ENCODE measurements around the gene BMPER.

The BMPER gene

DNA sequence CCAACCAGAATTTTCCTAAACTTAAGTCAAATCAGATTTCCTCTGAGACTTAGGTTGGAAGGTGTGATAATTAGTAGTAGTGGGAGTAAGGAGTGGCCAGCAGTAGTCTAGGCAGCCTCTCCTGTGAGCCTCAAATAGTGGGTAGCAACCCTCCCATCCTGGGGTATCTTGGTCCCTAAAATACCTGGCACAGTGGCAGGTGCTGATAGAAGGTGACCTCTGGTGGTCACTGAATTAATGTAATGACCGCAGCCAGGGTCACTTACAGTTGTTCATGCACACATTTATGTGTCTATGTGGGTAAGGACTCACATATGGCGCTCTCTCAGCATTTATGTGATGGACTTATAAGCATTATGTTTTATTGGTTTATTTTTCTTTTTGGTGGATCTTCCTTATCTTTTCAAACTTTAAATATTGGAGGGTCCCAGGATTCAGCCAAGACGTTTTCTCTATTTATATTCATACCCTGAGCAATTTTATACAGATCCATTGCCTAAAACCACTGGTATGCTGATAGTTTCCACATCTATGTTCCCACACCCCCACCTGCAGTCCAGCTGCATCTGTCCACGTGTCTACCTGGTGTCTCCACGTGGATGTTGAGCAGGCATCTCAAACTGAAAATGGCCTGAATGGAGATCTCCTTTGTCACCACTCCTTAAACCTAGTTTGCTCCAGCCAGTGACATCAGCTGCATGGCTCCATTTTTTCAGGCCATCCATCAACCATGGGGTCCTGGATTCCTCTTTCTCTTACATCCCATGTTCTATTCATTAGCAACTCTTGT is 18.3 kb downstream of the BMPER start:
- DNase-seq: no peak

- no peak for DNase-seq
Measured at GRCh38 chr7:33926535-33926934, 21.2 kb downstream of the BMPER start.

GRCh38 chr7:33928986-33929385 is 23.6 kb downstream of the BMPER start:
- DNase-seq: no peak

DNA sequence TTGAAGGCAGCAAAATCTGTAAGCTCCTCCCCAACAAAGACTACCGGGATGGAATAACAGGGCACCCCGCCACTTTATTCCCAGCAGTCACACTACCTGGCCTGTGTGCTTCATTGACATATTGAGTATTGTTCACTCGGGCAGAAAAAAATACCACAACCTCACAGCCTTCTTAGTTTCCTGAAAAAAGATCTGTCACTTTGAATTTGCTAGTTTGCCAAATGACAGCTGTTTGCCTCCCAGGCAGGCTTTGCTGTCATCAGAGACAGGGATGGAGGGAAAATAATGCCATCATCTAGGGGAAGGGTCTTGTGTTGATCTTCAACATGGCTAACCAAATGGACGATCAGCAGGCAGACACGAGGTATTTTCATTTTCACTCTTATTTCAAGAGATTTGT is 26.9 kb downstream of the BMPER start:
- DNase-seq: no peak

DNA sequence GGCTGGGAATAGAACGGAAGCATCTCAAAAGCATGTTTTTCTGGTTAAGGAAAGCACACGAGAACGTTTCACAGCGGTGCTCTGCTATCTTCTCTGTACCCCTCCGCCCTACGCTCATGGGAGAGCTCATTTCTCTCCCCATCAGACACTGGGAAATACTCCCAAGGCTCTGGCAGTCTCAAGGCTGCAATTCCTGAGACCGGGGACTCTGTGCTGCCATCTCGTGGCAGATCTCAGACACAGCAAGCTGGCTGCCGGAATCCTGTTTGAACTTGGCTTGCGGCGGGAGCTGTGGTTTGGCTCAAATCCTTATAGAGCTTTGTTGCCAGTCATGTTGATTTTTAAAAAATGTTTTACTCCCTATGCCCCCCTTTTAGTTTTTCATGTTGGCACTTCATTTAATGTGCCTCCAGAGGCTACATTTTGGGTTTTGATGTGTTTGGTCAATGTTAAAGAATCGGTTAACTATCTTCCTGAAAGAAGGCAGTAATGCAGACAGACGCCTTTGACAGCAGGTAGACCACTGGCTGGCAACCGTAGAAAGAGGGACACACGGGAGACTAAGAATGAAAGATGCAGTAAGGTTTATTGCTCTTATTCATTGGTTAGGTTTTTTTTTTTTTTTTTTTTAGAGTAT is 27.6 kb downstream of the BMPER start:
- DNase-seq: peak; percentile 63

DNA sequence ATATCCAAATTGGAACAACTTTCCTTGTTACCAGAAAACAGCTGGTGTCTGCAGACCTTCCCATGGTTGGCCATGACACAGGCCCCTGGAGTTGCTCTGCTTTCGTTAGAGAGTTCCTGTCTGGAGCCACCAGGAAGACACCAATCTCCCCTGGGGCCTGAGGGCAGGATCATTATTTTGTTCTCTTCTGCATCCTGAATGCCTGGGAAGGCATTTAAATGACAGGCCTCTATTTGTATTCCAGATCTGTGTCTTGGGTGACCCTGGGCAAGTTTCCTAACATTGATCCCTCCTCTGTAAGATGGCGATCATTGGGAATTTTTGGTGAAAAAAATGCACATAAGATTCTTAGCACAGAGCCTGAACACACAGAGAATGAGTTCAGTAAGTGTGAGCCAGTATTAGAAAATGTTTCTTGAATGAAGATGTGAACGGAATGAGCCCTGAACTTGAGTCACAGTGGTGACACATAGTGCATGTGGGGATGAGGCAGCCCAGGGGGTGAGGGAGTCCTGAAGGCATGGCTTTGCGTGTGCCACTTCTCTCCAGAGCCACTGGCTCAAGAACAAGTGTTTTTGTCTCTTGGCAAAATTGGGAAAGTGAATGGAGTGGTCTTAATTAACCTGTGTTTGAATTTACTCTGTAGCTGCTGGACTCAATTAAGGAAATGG is 28.4 kb downstream of the BMPER start:
- DNase-seq: no peak

DNA sequence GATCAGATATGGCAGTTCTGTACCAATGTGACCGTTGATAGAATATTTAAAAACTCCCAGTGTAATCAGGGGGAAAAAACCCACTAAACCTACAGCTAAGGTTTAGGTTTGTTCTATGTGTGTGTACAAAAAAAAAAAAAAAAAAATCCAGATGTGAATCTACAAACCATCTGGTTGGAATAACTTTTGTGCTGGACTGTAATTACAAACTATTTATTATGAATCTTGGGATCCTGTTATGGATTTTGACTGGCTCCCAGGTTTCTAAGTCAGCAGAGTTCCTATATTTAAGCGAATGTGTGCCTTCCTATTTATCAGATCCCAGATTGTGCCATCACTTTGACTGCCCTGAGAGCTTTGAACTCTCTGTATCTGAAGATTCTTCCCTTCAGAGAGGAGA is 29.1 kb downstream of the BMPER start:
- no peak for DNase-seq

DNA sequence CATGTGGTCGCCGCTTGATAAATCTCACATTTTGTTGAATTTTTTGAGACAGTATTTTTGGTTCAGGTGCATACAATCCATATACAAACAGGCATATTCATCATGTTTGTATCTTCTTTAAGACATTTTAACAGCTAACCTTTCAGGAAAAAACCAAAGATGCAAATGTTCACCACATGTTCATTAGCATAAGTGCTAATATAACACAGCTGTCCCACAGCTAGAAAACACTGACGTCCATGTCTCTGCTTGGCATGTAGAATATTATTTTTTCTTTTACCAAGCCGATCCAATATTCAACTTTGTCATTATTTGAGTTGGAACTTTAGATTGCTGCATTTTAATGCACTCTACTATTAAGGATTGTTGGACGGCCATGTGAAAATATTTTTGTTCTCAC is 31.2 kb downstream of the BMPER start:
- no peak for DNase-seq

- DNase-seq: no peak
Measured at GRCh38 chr7:33937871-33938270, 32.5 kb downstream of the BMPER start.

- no peak for DNase-seq
Measured at GRCh38 chr7:33939121-33939520, 33.8 kb downstream of the BMPER start.

DNA sequence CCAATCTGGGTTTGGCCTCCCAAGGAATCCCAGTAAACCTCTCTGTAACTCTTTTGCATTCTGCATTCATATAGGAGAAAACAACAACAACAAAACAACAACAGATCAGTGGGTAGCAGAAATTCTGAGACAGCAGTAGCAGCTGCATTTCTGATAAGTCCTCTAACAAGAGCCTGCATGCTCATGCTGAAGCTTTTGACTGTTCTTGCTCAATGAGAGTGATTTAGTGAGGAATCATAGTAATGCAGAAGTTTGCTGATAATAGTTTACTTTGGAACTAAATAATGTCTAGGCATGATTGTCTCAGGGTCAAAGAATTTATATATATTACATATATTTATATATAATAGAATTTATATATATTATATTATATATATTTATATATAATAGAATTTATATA is 35.2 kb downstream of the BMPER start:
- DNase-seq: no peak

GRCh38 chr7:33941418-33941817 is 36.1 kb downstream of the BMPER start:
- DNase-seq: no peak

- no peak for DNase-seq
Measured at GRCh38 chr7:33946094-33946699, 40.9 kb downstream of the BMPER start.

DNA sequence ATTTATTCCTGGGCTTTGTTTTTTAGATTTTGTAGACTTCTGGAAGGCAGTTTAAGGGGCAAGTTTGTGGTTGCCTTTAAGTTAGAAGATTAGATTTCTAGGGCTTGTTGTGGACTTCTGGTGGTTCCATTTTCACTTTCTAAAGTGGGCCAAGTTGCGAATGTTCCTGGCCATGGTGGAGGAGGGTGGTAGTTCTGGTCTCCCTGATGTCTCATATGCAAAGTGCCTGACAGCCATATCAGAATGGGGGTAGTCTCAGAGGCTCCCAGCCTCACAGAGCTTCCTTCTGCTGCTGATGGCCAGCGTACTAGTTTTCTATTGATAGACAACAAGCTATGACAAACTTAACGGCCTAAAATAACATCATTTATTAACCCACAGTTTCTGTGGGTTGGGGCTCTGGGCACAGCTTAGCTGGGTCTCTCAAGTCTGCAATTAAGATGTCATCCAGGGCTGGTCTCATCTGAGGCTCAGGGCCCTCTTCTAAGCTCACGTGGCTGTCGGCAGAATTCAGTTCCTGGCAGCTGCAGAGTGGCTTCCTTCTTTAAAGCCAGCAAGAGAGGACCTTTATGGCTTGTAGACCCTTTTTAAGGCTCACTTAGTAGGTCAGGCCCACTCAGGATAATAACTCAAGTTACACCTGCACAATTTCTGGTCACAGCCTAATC is 44.8 kb downstream of the BMPER start:
- no peak for DNase-seq

DNA sequence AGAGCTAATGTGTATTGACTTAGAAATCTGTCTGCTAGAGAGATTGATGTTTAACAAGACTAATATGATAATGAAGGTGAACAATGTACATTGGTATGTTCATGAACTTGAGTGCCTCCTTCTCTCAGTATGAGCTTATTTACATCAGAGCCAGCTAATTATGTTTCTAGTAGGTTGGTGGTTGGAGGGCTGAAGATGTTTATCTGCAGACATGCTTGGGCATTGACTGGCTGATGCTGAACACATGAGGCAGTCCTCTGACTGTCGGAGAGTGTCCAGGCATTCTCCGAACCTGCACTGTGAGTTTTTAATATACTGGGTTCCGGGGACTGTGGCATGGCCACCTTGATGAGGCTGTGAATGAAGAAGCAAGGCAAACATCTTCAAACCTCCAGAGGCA is 47.5 kb downstream of the BMPER start:
- DNase-seq: no peak

DNA sequence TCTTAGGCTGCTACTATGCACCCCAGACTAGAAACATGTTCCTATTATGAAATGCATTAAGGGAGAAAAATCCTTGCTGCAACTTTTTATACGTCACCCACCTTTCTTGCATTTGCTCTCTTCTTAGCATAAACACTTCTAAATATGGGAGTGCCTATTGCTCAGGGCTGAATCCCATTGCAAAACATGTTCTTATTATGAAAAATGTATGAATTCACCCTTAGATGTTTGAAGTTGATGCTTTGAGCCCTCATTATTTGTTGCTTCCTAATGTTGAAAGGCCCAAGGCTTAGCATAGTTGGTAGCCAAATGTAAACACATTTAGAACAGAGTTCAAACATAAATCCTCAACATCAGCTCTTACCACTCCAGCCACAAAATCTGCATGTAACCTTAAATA is 52.8 kb downstream of the BMPER start:
- DNase-seq: no peak

DNA sequence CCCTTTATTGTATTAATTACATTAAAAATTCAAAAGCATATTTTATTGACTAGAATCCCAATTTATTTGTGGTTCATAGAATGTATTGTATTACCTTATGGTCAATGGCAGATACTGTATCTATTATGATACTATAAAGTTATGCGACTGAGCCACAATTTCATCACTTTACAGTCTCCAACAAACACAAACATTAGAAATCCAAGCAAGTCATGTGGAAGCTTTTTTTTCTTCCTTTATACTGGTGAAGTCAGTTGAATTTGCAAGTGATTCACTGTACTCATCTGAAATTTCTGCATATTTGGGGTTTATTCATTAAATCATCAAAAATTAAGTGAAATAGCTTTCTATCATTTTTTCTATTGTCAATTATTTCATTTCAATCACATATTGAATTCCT is 54.3 kb downstream of the BMPER start:
- DNase-seq: no peak

- no peak for DNase-seq
Measured at GRCh38 chr7:33961948-33962347, 56.6 kb downstream of the BMPER start.

DNA sequence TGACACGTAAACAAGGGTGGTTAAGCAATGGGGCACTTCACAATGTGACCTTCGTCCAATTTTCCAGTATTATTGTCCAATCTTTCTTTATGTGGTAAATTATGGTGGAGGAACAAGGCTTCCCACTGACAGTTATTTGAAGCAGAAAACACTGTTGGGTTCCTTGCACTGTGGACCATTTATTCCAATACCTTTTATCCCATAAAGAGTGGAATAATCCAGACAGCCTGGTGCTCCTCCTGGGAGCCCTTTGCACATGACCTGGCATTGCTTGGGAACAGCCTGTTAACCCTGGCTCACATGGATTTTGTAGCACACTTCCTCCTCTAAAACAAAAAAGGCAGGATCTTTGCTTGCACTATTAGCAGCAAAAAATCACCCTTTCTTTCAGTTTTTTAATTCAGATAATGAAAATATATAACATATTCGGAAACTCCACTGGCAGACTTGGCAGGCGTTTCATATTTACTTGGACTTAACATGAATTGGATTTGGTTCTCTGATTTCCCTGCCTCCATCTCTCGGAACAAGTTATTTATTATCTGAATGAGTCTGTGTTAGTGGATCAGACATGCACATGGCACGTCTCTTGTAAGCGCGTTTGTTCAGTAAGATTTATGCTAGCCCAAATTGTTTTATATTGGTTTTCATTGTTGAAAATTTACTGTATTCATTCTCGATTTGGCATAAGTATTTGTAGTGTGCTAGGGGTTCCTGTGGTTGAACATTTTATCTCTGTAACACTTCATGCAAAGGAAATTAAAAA is 59.3 kb downstream of the BMPER start:
- DNase-seq: no peak

DNA sequence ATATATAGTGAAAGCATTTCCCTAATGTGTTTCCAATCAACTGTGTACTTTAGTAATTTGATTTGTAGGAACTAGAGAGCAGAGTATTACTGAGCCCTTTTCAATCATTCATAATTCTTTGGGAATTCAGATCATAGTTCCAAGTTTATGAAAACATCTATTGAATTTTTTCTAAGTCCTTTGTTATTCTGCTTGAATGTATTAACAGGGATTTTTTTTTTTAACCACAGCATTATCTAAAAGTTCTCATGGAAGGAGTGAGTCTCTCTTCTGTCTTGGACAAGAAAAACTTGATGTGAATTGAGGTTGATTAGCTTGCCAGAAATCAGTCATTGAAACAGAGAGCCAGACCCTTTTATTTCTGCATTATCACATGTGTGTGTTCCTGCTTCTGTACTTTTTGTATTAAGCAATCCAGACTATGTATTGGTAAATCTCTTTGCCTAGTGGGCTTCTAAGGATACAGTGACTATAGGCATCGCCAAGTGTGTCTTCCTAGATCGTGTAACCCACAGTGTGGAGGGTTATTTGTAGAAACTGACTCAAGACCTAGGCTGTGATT is 59.9 kb downstream of the BMPER start:
- DNase-seq: no peak

DNA sequence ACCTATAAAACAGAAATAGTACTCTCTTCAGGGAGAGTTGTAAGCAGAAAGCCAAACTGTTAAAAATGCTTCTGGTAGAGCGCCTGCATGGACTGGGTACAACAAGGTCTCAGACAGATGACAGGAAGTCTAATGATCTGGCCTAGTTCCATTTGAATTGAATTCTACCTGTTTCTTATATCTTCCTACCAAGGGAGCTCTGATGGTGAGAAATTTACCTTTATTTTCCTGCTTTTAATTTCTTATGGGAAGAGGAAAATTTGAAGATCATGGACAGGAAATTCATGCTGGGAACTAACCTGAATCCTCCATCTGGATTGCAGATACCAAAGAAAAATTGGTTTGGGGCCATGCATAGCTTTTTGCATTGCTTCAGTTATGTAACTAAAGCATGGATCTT is 63.3 kb downstream of the BMPER start:
- no peak for DNase-seq

DNA sequence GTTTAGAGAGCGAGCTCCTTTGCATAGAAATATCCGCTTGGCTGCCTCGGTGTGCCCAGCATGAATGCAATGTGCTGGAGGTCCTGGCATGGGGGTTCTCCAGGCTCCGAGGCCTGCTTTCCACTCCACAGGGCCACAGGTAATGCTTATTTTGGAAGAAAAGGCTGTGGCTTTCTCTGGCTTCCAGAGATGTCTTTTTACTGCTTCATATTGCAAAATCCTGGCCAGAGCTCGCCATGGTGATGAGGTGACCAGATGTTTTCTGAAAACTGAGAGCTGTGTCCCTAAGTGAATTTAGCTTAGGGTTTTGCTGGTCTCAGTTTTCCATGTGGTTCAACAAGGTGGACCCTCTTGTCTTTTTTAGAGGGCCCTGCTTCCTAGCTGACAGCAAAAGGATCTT is 65.2 kb downstream of the BMPER start:
- no peak for DNase-seq

Data from CD4-positive, alpha-beta T cell treated with Interleukin-17A for 4 hours (primary cell).